Activated B cell treated with CpG ODN at 0.5 μM for 24 hours (primary cell): ENCODE results near the gene ENG. TPM values are rescaled to one million over a fixed set of nuclear protein-coding genes. Genes with fewer than 3 reads are reported as not detected.
"Not testable (repeated sequence)": the region's sequence is repeated elsewhere in the genome, so short reads cannot be mapped to it uniquely, and the experiment has no call there.

Source experiments
- ATAC-seq: fragments of 200-7000 bp; cut with Tn5 transposase; one replicate; pipeline ENCODE4 v1.10.0; 2021; ENCODE audit warnings: low read depth, mild to moderate bottlenecking, moderate library complexity
- CTCF ChIA-PET: fragments of 350-600 bp; sonication (Branson Sonifier 250); formaldehyde crosslinking; loops from one replicate; lab custom pipeline; 2021; ENCODE audit warnings: antibody characterized with exemption; lab: Charles Lee
- POLR2A ChIA-PET: fragments of 350-600 bp; sonication (Branson Sonifier 250); formaldehyde crosslinking; loops from one replicate; lab custom pipeline; 2021; ENCODE audit warnings: antibody characterized with exemption; lab: Charles Lee
- DNase-seq: peaks from one replicate; pipeline ENCODE4 v3.0.0; 2022
- H3K27ac Mint-ChIP-seq: one replicate; pipeline ENCODE4 v1.8.0; 2020; ENCODE audit warnings: mixed read lengths
- H3K27me3 Mint-ChIP-seq: one replicate; pipeline ENCODE4 v1.8.0; 2021; ENCODE audit warnings: mixed read lengths
- H3K36me3 Mint-ChIP-seq: one replicate; pipeline ENCODE4 v1.8.0; 2021; ENCODE audit warnings: low read depth, mixed read lengths
- H3K4me1 Mint-ChIP-seq: one replicate; pipeline ENCODE4 v1.8.0; 2021; ENCODE audit warnings: mixed read lengths
- H3K4me3 Mint-ChIP-seq: one replicate; pipeline ENCODE4 v1.8.0; 2020; ENCODE audit warnings: mild to moderate bottlenecking, mixed read lengths
- H3K9me3 Mint-ChIP-seq: one replicate; pipeline ENCODE4 v1.8.0; 2020; ENCODE audit warnings: mixed read lengths
- intact Hi-C: fragments of 100-400 bp; cut with micrococcal nuclease; formaldehyde crosslinking; loops from one replicate; pipeline ENCODE4 v1.15.1; 2024
- total RNA-seq: library from RNA; stranded (reverse); gene quantifications from 2 replicates; pipeline ENCODE4 v1.2.3, GENCODE V29; 2022
- TF ChIP-seq, protein P1 (sequence below): fragments of 200-600 bp; IDR thresholded peaks from one replicate; pipeline ENCODE4 v1.8.0; 2022; ENCODE audit warnings: antibody characterized with exemption, mild to moderate bottlenecking

ENG gene
- total RNA-seq, 1 donor from 2014 or later = 6.1 TPM

DNA sequence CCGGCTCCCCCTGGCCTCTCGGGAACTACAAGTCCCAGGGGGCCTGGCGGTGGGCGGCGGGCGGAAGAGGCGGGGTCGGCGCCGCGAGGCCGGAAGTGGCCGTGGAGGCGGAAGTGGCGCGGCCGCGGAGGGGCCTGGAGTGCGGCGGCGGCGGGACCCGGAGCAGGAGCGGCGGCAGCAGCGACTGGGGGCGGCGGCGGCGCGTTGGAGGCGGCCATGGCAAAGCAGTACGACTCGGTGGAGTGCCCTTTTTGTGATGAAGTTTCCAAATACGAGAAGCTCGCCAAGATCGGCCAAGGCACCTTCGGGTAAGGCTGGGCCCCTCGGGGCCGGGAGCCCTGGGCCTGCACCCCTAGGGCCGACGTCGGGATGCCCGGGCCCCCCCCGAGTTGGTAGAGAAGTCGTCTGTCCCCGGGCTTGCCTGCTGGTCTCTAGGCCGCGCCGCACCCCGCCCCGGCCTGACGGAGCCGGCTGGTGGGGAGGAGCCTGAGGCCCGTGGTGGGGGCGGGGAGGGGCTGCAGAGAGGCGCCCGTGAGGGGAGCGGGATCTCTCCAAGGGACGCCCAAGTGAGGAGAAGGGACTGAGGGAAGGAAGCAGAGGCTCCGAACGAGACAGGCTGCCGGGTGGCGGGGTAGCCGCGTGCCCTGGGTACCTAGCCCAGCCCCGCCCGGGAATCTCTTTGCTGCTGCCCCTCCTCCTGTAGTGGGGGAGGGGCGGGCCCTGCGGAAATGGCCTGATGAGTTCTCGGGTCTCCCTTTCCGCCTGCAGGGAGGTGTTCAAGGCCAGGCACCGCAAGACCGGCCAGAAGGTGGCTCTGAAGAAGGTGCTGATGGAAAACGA lies 68.3 kb downstream of the ENG start, which contains the start of gene CDK9:
Gene CDK9 (plus strand): TSS at position 102 of the 840 bp plus-strand sequence. CDS start 115 bp downstream, at position 217.
- DNase-seq (peak; percentile 98), ATAC-seq (peak; percentile 56)
- Mint-ChIP-seq H3K9me3 (no peaks in the 10 kb centered on the region), H3K27me3 (no peaks in the 10 kb centered on the region), H3K4me3 (peak within 1 kb of the TSS; percentile 92), H3K4me1 (peaks cover 60% of the 10 kb centered on the region), H3K27ac (peak within 1 kb of the TSS; percentile 97), H3K36me3 (peaks cover 43% of the 10 kb centered on the region)
- CTCF ChIA-PET = interaction anchor here (0.6 to 6.2 kb wide), 14 partner anchors 10 to 283 kb away, joined by 3 to 39 read pairs (median 4); partner anchors contain the start of genes FPGS and TOR2A
- intact Hi-C loops = loop anchor here (1.0 to 2.0 kb wide), 11 partner anchors 10 to 282 kb away; partner anchors contain the start of genes FPGS, PTRH1, ST6GALNAC4 and TOR2A
- POLR2A ChIA-PET = interaction anchor here (0.7 to 5.8 kb wide), 18 partner anchors 8 to 389 kb away, joined by 3 to 96 read pairs (median 4); partner anchors contain the start of genes FPGS, LRSAM1, NAIF1 and RPL12
- TF ChIP-seq, protein P1, sequence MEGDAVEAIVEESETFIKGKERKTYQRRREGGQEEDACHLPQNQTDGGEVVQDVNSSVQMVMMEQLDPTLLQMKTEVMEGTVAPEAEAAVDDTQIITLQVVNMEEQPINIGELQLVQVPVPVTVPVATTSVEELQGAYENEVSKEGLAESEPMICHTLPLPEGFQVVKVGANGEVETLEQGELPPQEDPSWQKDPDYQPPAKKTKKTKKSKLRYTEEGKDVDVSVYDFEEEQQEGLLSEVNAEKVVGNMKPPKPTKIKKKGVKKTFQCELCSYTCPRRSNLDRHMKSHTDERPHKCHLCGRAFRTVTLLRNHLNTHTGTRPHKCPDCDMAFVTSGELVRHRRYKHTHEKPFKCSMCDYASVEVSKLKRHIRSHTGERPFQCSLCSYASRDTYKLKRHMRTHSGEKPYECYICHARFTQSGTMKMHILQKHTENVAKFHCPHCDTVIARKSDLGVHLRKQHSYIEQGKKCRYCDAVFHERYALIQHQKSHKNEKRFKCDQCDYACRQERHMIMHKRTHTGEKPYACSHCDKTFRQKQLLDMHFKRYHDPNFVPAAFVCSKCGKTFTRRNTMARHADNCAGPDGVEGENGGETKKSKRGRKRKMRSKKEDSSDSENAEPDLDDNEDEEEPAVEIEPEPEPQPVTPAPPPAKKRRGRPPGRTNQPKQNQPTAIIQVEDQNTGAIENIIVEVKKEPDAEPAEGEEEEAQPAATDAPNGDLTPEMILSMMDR = no peak

DNA sequence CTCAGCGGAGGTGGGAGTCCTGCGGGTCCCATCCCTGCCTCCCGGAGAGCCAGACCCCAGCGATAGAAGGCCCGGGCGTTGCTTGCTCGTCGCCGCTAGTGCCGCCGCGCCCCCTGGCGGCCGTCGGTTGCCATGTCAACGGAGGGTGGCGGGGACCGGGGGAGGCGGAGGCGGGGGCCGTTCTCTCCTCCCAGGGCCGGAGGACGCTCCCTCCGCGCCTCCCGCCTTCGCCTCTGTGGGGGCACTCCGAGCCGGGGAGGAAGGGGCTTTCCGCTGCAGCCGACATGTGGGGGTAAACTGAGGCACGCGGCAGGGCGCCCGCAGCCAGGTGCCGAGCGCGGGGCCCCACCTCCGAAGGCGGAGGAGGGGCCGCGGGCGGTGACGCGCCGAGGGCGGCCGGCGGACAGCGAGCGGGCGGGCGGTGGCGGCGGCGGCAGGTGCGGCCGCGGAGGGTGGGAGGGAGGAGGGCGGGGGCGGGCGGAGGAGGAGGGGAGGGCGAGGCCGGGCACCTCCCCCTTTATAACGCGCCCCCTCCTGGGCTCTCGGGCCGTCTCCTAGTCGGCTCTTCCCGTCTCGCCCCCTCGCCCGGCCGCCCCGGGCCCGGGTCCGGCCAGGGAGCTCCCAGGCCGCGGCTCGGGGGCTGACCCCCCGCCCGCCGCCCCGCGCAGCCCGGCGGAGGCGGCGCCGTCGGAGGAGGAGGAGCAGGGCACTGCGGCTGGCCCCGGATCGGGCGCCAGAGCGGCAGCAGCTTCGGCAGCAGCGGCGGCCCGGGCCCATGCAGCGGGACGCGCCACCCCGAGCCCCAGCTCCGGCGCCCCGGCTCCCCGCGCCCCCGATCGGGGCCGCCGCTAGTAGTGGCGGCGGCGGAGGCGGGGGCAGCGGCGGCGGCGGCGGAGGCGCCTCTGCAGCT lies 69.2 kb downstream of the ENG start:
- H3K27ac Mint-ChIP-seq = peak overlapping the region; percentile 97
- peak; percentile 92 for DNase-seq
- H3K9me3 Mint-ChIP-seq = no peaks in the 10 kb centered on the region
- intact Hi-C loops = loop anchor here (1.0 to 2.0 kb wide), 7 partner anchors 9 to 281 kb away; partner anchors contain the start of genes PTRH1, ST6GALNAC4 and TOR2A
- no peaks in the 10 kb centered on the region for H3K27me3 Mint-ChIP-seq
- CTCF ChIA-PET = interaction anchor here (0.6 to 6.2 kb wide), 16 partner anchors 9 to 282 kb away, joined by 3 to 39 read pairs (median 3); partner anchors contain the start of genes FPGS and TOR2A
- POLR2A ChIA-PET = interaction anchor here (0.5 to 5.8 kb wide), 25 partner anchors 9 to 389 kb away, joined by 3 to 96 read pairs (median 4); partner anchors contain the start of genes FPGS, LRSAM1, NAIF1 and RPL12
- peaks cover 63% of the 10 kb centered on the region for H3K4me1 Mint-ChIP-seq
- peaks cover 36% of the 10 kb centered on the region for H3K36me3 Mint-ChIP-seq
- peak overlapping the region; percentile 92 for H3K4me3 Mint-ChIP-seq
- ATAC-seq = peak; percentile 56
- TF ChIP-seq, protein P1 = peak; percentile 43

DNA sequence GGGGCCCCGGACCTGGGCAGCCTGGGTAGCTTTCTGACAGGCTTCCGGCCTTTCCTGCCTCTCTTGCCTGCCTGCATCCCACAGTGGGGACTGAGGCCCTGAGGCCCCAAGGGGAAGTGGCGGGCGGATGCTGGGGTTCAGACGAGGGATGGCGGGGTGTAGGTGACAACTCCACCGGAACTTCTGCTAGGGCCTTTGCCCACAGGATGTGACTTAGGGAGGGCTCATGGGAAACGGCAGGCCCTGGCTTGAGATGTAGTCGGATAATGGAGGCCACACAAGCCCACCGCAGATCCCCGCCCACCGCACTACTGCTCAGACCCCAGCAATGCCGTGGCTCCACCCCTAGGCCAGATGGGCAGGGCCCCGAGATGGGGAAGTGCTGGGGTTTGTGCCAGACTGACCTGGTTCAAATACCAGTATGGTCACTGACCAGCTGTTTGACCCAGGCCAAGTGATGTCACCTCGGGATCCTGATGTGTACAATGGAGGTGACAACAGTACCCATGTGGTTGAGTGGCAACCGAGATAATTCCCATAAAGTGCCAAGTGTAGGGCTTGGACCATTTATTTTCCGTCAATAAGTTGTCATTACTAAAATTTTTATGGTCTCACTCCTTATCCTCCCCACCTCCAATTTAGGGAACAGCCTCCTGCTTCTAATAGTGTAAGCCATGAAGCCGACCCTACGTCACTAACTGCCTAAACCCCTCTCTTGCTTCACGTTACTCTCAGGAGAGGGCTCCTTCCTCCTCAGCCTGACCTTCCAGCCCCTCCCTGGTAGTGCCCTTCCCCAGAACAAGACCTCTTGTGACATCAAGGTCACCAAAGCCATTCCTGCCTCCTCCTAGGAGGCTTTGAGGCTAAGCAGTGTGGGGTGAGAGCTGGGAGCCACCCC lies 71.1 kb downstream of the ENG start:
- ChIA-PET POLR2A (interaction anchor here (0.6 to 5.8 kb wide), 10 partner anchors 9 to 408 kb away, joined by 3 to 96 read pairs (median 4); partner anchors contain the start of genes ST6GALNAC4 and TOR2A), CTCF (interaction anchor here (0.8 to 6.2 kb wide), 8 partner anchors 13 to 138 kb away, joined by 3 to 39 read pairs (median 6); partner anchors contain the start of gene TOR2A)
- Mint-ChIP-seq H3K27ac (peak overlapping the region; percentile 97), H3K27me3 (no peaks in the 10 kb centered on the region), H3K36me3 (peaks cover 20% of the 10 kb centered on the region), H3K4me1 (peaks cover 73% of the 10 kb centered on the region), H3K4me3 (peak overlapping the region; percentile 81), H3K9me3 (no peaks in the 10 kb centered on the region)
- intact Hi-C loops = loop anchor here (2.0 kb wide), 1 partner anchor 193 kb away; no protein-coding TSS in a partner anchor
- DNase-seq (peak; percentile 58), ATAC-seq (peak; percentile 7)
- TF ChIP-seq, protein P1 = no peak

DNA sequence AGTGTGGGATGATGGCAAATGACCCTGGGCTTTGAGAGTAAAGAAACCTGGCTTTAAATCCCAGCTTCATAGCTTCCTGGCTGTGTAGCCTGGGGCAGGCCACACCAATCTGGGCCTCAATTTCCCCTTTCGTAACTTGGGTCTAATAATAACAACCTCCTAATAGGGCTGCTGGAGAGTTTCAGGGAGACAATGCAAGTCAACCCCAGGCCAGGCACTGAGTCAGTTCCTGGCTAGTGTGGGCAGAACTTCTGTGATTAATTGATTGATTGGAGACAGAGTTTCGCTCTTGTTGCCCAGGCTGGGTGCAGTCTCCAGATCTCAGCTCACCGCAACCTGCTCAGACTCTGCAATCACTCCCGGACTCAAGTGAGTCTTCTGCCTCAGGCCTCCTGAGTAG lies 72.7 kb downstream of the ENG start:
- Mint-ChIP-seq H3K4me3 (no peak overlapping the region), H3K9me3 (no peaks in the 10 kb centered on the region), H3K27ac (peak overlapping the region; percentile 97), H3K4me1 (peaks cover 63% of the 10 kb centered on the region), H3K27me3 (no peaks in the 10 kb centered on the region), H3K36me3 (peaks cover 13% of the 10 kb centered on the region)
- TF ChIP-seq, protein P1 = no peak
- POLR2A ChIA-PET = interaction anchor here (4.7 kb wide), 1 partner anchor 10 kb away, joined by 96 read pairs; no protein-coding TSS in a partner anchor
- DNase-seq (no peak), ATAC-seq (no peak)
- CTCF ChIA-PET = interaction anchor here (4.3 kb wide), 1 partner anchor 11 kb away, joined by 32 read pairs; no protein-coding TSS in a partner anchor
- intact Hi-C loops = no loop called here

DNA sequence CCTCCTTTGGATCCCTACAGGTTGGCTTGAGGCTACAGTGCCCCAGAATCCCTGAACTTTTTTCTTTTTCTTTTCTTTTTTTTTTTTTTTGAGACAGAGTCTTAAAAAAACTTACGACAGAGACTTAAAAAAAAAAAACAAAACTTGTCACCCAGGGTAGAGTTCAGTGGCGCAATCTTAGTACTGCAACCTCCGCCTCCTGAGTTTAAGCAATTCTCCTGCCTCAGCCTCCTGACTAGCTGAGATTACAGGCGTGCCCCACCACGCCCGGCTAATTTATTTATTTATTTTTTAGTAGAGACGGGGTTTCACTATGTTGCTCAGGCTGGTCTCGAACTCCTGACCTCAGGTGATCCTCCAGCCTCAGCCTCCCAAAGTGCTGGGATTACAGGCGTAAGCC lies 73.5 kb downstream of the ENG start:
- H3K9me3 Mint-ChIP-seq, H3K27me3 Mint-ChIP-seq, DNase-seq, H3K4me3 Mint-ChIP-seq, ATAC-seq, intact Hi-C loops: not testable (repeated sequence)
- Mint-ChIP-seq H3K27ac (peak overlapping the region; percentile 98), H3K36me3 (peaks cover 13% of the 10 kb centered on the region), H3K4me1 (peaks cover 67% of the 10 kb centered on the region)
- ChIA-PET POLR2A (interaction anchor here (3.0 to 3.7 kb wide), 2 partner anchors 10 to 136 kb away, joined by 47 to 65 read pairs; partner anchors contain the start of gene ST6GALNAC4), CTCF (interaction anchor here (2.7 kb wide), 1 partner anchor 46 kb away, joined by 11 read pairs; the partner anchor contains the start of gene TOR2A)
